ENCODE measurements around the gene MPP1.
"Not testable (repeated sequence)": the region's sequence is repeated elsewhere in the genome, so short reads cannot be mapped to it uniquely, and the experiment has no call there.

Gene MPP1

DNA sequence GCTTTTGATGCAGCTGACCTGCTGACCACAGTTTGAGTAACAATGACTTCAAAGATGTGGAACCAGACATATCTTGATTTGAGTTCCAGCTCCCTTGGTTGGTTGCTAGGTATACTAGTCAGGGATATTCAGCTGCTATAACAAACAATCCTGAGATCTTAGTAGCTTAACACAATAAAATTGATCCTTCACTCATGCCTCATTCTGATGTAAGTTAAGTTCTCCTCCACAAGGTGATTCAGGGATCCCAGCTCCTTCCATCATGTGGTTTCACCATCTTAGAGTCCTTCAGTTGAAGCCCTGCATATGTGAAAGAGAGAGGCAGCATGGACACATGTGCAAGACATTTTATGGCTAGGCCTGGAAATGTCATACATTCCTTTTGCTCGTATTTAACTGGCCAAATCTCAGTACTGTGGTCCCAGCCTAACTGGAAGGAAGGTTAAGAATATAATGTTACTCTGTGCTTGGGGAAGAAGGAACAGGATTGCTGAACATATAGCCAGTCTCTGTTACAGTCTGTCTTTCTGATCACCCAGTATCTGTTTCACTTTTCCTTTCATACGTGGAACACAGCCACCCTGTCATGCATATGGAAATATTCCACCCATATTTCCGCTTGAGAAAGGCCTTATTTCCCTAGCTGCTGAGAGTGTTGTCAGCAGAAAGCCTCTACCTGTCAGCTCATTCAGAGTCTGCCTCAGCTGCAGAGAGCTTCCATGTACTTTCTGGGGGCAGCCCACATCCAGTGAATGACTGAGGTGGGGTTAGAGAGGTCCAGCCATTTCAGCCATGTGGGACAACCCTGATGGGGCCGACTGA is 22.1 kb upstream of the MPP1 start:
- CTCF ChIA-PET, result interaction anchor here (0.6 to 1.2 kb wide), 2 partner anchors 13 to 47 kb away, joined by 3 to 4 read pairs; no protein-coding TSS in a partner anchor
- POLR2A ChIA-PET, result no interaction called here

DNA sequence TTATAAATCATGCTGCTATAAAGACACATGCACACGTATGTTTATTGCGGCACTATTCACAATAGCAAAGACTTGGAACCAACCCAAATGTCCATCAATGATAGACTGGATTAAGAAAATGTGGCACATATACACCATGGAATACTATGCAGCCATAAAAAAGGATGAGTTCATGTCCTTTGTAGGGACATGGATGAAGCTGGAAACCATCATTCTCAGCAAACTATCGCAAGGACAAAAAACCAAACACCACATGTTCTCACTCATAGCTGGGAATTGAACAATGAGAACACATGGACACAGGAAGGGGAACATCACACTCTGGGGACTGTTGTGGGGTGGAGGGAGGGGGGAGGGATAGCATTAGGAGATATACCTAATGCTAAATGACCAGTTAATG is 20.3 kb upstream of the MPP1 start:
- H3K4me3 ChIP-seq (ENCODE audit: low read depth, low read length); H3K9me3 ChIP-seq (ENCODE audit: control insufficient read depth, insufficient read depth, low read depth, low read length); H3K36me3 ChIP-seq (ENCODE audit: control insufficient read depth in 2 of 2, insufficient read depth in 1 of 2, low read length in 2 of 2); H3K4me1 ChIP-seq (ENCODE audit: control insufficient read depth, insufficient read depth, low read length); CTCF ChIA-PET; POLR2A ChIA-PET; H3K27ac ChIP-seq (ENCODE audit: extremely low read depth, low read depth, low read length): not testable (repeated sequence)
- TF ChIP-seq ZNF146 (tag by site-specific recombination; IDR thresholded peaks at IDR 0.05), result peak; percentile 88

More for the DNA sequence above, 22.1 kb upstream of the MPP1 start:
- no peaks in the 10 kb centered on the region for H3K4me1 ChIP-seq (ENCODE audit: control insufficient read depth, insufficient read depth, low read length)
- no peak overlapping the region for H3K4me3 ChIP-seq (ENCODE audit: low read depth, low read length)
- H3K9me3 ChIP-seq (ENCODE audit: control insufficient read depth, insufficient read depth, low read depth, low read length), result no peaks in the 10 kb centered on the region
- no peak for TF ChIP-seq ZNF624 (tag by site-specific recombination; IDR thresholded peaks at IDR 0.05)
- TF ChIP-seq ZNF146 (tag by site-specific recombination; IDR thresholded peaks at IDR 0.05), result no peak
- no peak for TF ChIP-seq ZBTB20 (tag by site-specific recombination; IDR thresholded peaks at IDR 0.05)
- no peak for TF ChIP-seq SP7 (tag by site-specific recombination; IDR thresholded peaks at IDR 0.05)
- TF ChIP-seq, protein P1, sequence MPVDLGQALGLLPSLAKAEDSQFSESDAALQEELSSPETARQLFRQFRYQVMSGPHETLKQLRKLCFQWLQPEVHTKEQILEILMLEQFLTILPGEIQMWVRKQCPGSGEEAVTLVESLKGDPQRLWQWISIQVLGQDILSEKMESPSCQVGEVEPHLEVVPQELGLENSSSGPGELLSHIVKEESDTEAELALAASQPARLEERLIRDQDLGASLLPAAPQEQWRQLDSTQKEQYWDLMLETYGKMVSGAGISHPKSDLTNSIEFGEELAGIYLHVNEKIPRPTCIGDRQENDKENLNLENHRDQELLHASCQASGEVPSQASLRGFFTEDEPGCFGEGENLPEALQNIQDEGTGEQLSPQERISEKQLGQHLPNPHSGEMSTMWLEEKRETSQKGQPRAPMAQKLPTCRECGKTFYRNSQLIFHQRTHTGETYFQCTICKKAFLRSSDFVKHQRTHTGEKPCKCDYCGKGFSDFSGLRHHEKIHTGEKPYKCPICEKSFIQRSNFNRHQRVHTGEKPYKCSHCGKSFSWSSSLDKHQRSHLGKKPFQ (tag by site-specific recombination; IDR thresholded peaks at IDR 0.05), result no peak
- H3K27ac ChIP-seq (ENCODE audit: extremely low read depth, low read depth, low read length), result no peak overlapping the region
- no peaks in the 10 kb centered on the region for H3K36me3 ChIP-seq (ENCODE audit: control insufficient read depth in 2 of 2, insufficient read depth in 1 of 2, low read length in 2 of 2)

GRCh38 chrX:154824638-154825037 is 19.4 kb upstream of the MPP1 start:
- Histone ChIP-seq H3K9me3 (ENCODE audit: control insufficient read depth, insufficient read depth, low read depth, low read length) (no peaks in the 10 kb centered on the region; the same call in 1 of the 2 replicates), H3K4me3 (ENCODE audit: low read depth, low read length) (no peak overlapping the region), H3K36me3 (ENCODE audit: control insufficient read depth in 2 of 2, insufficient read depth in 1 of 2, low read length in 2 of 2) (no peaks in the 10 kb centered on the region), H3K4me1 (ENCODE audit: control insufficient read depth, insufficient read depth, low read length) (no peaks in the 10 kb centered on the region), H3K27ac (ENCODE audit: extremely low read depth, low read depth, low read length) (no peak overlapping the region)
- no peak for TF ChIP-seq ZBTB49 (tag by site-specific recombination; IDR thresholded peaks at IDR 0.05; ENCODE audit: low read depth)
- TF ChIP-seq ZNF48 (tag by site-specific recombination; IDR thresholded peaks at IDR 0.05), result no peak
- TF ChIP-seq ZNF580 (tag by site-specific recombination; IDR thresholded peaks at IDR 0.05), result no peak
- TF ChIP-seq, protein P2, sequence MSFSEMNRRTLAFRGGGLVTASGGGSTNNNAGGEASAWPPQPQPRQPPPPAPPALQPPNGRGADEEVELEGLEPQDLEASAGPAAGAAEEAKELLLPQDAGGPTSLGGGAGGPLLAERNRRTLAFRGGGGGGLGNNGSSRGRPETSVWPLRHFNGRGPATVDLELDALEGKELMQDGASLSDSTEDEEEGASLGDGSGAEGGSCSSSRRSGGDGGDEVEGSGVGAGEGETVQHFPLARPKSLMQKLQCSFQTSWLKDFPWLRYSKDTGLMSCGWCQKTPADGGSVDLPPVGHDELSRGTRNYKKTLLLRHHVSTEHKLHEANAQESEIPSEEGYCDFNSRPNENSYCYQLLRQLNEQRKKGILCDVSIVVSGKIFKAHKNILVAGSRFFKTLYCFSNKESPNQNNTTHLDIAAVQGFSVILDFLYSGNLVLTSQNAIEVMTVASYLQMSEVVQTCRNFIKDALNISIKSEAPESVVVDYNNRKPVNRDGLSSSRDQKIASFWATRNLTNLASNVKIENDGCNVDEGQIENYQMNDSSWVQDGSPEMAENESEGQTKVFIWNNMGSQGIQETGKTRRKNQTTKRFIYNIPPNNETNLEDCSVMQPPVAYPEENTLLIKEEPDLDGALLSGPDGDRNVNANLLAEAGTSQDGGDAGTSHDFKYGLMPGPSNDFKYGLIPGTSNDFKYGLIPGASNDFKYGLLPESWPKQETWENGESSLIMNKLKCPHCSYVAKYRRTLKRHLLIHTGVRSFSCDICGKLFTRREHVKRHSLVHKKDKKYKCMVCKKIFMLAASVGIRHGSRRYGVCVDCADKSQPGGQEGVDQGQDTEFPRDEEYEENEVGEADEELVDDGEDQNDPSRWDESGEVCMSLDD (tag by site-specific recombination; IDR thresholded peaks at IDR 0.05), result no peak
- TF ChIP-seq ZNF114 (tag by site-specific recombination; IDR thresholded peaks at IDR 0.05), result no peak
- TF ChIP-seq ZNF302 (tag by site-specific recombination; IDR thresholded peaks at IDR 0.05; ENCODE audit: low read depth), result no peak
- TF ChIP-seq, protein P3, sequence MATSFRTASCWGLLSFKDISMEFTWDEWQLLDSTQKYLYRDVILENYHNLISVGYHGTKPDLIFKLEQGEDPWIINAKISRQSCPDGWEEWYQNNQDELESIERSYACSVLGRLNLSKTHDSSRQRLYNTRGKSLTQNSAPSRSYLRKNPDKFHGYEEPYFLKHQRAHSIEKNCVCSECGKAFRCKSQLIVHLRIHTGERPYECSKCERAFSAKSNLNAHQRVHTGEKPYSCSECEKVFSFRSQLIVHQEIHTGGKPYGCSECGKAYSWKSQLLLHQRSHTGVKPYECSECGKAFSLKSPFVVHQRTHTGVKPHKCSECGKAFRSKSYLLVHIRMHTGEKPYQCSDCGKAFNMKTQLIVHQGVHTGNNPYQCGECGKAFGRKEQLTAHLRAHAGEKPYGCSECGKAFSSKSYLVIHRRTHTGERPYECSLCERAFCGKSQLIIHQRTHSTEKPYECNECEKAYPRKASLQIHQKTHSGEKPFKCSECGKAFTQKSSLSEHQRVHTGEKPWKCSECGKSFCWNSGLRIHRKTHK (tag by site-specific recombination; IDR thresholded peaks at IDR 0.05), result no peak
- TF ChIP-seq ZNF133 (tag by site-specific recombination; IDR thresholded peaks at IDR 0.05), result no peak
- no peak for TF ChIP-seq ZNF654 (tag by site-specific recombination; IDR thresholded peaks at IDR 0.05; ENCODE audit: low read depth)
- TF ChIP-seq ZNF623 (tag by site-specific recombination; IDR thresholded peaks at IDR 0.05), result no peak
- TF ChIP-seq ZBTB8A (tag by site-specific recombination; IDR thresholded peaks at IDR 0.05), result no peak
- TF ChIP-seq ZNF776 (tag by site-specific recombination; IDR thresholded peaks at IDR 0.05; ENCODE audit: borderline replicate concordance), result no peak
- no peak for TF ChIP-seq ZBTB17 (tag by site-specific recombination; IDR thresholded peaks at IDR 0.05)
- no peak for TF ChIP-seq ZNF660 (tag by site-specific recombination; IDR thresholded peaks at IDR 0.05)
- ChIA-PET CTCF (no interaction called here), POLR2A (interaction anchor here (0.7 kb wide), 1 partner anchor 369 kb away, joined by 3 read pairs; no protein-coding TSS in a partner anchor)
